Ramos (cell line): ENCODE measurements around the gene MRNIP.

Experiments
- in situ Hi-C: fragments of 300-500 bp; cut with MboI; formaldehyde crosslinking; loops from one replicate; pipeline ENCODE4 v1.14.3; 2022; ENCODE audit warnings: low sequenced_read_pairs; ENCODE audit not compliant: unreplicated experiment

Gene MRNIP

DNA sequence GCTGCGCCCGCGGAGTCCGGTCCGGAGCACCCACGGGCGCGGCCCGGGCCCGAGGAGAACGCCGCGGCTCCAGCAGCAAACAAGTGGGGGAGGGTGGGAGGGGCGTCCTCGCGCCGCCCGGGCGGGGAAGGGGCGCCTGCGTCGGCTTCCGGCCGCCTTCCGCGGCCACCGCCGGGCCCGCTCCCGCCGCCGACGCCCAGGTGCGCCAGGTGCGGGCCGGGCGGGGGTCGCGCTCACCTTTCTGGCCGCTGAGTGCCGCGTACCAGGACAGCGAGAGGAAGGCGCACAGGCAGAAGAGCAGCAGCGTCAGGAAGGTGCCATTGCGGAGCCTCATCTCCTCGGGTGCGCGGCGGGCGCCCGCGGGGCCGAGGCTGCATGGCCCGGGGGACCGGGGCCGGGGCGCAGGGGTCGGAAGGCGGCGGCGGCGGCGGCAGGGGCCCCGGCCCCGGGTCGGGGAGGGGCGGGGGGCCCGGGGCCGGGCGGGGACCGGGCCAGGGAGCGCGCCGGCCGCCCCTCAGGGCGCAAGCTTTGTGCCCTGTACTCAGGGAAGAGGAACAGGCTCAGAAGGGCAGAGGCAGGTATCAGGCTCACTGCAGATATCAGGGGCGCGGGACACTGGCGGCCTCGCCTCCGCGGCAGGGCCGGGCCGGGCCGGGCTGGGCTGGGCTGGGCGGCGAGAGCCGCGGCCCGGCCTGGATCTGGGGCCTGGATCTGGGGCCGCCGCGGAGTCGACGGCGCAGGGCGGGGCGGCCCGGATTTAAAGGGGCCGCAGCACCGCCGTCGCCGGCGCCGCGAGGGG is 52.2 kb downstream of the MRNIP start, which contains the start of gene MGAT4B:
MGAT4B (minus strand) TSS at position 617 of the 799 bp plus-strand sequence; CDS start at position 334, 283 bp downstream.
- in situ Hi-C loops = no loop called here

DNA sequence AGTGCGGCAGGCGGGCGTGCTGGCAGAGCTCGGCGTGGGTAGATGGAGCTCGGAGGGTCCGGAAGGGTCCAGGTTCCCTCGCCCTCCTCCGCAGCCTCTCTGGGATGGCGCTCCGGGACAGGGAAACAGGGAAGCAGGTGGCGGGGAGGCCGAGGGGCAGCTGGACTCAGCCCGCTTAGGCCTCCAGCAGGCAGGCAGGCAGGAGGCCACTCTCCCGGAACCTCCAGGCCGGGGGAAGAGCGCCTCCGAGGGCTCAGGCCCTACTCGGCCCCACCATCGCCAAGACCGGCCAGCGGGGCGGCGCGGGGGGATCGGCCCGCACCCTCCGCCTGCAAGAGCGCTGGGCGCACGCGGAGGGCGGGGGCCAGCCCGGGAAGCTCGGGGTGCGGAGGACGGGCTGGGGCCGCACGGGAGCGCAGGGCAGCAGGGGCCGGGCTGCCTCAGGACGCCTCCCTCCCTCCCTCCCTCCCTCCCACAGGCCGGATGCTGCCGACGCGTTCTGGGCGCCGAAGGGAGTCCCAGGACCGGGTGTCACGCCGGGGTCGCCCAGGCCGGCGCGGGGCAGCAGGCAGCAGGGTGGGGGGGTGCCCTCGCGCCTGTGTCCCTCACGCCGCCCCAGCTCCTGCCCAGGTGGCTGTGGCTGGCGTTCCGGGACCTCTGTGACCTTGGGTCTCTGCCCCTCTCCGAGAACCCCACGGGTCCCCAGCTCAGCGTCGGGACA is 52.9 kb downstream of the MRNIP start:
- in situ Hi-C loops = no loop called here

- in situ Hi-C loops = no loop called here
Observed at GRCh38 chr5:179805070-179805528, 53.5 kb downstream of the MRNIP start.

GRCh38 chr5:179804555-179804947 is 54.1 kb downstream of the MRNIP start:
- in situ Hi-C loops = no loop called here

GRCh38 chr5:179803651-179804554 is 54.7 kb downstream of the MRNIP start:
- in situ Hi-C loops = no loop called here

DNA sequence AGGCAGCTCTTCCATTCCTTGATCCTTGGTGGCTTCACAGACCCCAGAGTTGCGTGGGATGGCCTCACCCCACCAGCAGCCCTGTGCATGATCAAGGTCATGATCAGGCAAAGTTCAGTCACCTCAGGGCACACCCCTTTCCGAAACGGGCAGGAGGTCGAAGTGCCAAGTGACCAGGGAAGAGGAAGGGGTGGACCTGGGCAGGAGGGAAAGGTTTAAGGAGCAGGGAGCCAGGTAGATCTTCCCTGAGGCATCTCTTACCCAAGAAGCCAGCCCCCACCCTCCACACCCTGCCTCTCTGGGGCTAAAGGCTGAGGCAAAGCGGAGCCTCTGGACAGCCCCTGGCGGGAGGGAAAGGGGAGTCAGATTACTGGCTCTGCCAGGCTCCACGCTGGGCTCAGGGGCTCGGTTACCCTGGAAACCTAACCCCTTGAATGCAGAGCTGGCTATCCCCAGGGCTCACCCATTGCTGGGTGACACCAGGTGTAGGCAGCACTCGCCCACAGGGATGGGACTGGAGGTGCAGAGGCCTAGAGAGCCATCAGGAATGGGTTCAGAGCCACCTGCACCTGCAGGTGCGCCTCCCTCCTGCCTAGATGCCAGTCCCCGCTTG is 55.6 kb downstream of the MRNIP start:
- in situ Hi-C loops = no loop called here

DNA sequence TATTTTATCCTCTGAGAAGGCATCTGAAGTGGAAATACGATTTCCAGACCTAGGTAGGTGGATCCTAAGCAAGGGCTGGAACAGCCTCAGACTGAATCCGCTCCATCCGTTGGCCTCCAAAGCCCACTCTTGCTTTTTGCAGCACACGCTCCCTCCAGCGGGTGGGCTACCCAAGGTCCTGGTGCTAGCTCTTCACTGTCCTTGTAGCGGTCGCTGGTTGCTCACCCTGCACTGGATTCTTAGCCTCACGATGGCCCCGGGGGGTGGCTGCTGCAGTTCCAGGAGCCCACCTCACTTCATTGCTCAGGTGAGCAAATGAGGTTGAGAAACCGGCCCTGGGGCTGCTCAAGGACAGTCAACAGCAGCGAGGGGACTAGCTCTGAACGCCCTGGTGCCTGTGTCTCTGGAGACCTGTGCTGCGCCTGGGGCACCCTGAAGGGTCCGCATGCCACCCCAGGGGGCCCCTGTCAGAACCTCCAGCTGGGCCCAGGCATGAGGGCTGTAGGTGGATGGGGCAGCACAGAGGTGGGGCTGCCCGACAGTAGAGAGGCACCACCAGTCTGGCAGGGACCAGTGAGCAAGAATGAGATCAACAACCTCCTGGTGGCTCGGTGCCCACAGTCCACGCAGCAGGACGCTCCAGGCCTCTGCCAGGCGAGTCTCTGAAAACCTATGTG is 56.3 kb downstream of the MRNIP start:
- in situ Hi-C loops = no loop called here

- in situ Hi-C loops = no loop called here
Observed at GRCh38 chr5:179801304-179802206, 57.1 kb downstream of the MRNIP start.

DNA sequence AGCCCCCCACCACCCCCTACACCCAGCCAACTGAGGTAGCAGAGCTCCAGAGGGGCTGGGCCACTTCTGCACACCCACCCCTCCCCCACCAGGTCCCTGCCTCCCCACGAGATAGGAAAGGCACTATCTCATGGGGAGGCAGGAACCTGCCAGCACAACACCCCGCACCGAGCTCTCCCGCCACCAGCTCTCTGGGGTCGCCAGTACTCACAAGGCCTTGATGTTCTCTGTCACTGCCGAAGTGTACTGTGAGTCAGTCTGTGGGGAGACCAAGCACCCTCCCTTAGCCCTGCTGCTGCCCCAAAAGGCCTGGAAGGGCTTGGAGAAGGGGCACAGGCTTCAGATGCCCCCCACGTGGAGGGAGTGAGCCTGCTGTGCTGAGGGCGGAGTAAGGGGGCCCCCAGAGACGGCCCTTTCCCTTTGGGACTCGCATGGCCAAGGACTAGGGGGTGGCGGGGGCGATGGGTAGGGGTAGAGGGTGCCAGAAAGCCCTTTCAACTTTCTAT is 57.9 kb downstream of the MRNIP start:
- in situ Hi-C loops = no loop called here

- in situ Hi-C loops = no loop called here
Observed at GRCh38 chr5:179800071-179800695, 58.4 kb downstream of the MRNIP start.

DNA sequence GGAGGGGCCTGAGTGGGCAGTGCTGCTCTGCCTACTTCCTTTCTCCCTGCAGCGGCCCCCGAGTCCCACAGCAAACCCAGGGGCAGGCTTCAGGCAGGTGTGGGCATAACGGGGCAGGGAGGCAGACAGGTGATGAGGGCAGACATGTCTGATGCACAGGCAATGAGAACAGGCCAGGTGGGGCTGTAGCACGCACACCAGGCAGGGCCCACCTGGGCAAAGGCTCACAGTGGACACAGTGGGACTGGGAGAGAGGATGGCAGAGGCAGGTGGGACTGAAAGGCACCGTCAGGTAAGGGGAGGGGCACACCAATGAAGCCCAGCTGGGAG is 59.0 kb downstream of the MRNIP start:
- in situ Hi-C loops = loop anchor here (10.0 kb wide), 1 partner anchor 285 kb away; no protein-coding TSS in a partner anchor

DNA sequence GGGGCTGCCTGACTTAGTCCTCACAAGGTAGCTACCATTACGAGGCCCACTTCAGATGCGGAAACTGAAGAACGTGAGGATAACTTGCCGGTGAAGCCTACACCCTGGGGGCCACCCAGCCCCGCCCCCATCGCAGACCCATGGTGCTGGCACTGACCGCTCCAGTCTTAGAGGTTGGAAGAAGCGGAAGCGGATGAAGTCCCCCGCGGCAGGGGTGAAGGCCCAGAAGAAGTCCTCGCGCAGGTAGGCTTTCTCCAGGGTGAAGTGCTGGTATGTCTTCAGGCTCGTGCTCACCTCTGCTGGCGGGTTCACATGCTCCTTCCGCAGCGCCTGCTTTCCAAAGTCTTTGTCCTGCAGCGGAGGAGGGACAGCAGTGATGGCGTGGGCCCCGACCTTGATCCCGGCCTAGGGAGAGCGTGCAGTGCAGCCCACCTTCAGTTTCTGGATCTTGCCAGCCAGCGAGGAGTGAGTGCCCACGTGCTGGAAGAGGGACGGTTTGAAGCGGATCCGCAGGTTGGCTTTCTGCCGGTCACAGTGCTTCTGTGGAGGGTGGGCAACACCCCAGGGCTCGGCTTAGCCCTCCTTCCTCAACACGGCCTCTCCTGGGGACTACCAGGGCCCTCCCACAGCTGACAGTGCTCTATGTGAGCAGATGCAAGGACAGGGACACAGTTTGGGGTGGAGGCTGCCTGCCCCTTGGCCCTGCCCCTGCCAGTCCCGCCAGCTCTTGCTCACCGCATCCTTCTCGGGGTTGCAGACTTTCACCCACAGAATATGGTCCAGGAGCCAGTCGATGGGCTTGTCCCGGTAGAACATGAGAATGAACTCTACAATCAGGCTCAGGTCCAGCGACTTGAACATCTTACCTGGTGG is 59.6 kb downstream of the MRNIP start:
- in situ Hi-C loops = loop anchor here (10.0 kb wide), 1 partner anchor 286 kb away; no protein-coding TSS in a partner anchor

DNA sequence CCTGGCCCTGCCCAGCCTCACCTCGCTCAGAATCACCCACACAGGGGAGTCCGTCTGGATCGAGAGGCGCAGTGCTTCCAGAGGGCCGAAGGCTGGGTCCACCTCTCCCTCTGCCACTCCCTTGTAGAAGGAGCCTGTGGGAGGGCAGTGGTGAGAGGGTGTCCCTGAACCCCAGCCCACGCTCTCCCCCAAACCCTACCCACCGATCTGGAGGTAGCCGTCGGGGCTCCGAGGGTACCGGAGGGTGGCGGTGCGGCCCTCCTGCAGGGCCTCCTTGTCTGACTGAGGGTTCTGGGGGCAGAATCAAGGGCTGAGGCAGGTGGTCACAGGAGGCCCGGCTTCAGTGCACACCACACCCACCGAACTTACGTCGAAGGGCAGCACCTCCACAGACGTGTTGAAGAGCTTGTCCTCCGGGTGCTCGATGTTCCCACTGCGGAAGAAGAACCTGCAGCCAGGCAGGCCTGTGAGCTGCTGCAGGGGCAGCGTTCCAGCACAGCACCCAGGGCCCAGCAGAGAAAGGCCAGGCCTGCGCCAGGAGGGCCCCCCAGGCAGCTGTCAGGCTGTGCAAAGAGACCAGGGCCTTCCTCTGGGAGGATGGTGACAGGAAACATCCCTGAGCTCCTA is 60.4 kb downstream of the MRNIP start:
- in situ Hi-C loops = loop anchor here (10.0 kb wide), 1 partner anchor 287 kb away; no protein-coding TSS in a partner anchor

DNA sequence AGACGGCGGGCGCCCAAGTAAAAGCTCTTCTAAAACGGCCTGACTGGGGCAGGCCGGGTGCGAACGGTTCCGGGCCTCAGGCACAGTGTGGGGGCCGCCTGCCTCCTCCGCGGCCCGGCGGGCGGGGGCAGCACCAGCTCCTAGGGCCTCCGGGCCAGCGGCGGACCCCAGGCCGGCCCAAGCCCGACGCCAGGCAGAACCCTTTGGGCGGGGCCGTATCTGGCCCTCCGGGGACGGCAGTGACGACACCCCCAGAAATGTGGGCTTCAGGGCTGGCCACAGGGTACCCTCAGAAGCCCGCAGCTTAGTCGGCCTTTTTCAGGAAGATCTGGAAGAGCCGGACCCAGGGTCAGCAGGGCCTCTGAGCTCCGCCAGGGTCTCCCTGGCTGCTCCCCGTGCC is 60.9 kb downstream of the MRNIP start:
- in situ Hi-C loops = loop anchor here (10.0 kb wide), 1 partner anchor 287 kb away; no protein-coding TSS in a partner anchor

DNA sequence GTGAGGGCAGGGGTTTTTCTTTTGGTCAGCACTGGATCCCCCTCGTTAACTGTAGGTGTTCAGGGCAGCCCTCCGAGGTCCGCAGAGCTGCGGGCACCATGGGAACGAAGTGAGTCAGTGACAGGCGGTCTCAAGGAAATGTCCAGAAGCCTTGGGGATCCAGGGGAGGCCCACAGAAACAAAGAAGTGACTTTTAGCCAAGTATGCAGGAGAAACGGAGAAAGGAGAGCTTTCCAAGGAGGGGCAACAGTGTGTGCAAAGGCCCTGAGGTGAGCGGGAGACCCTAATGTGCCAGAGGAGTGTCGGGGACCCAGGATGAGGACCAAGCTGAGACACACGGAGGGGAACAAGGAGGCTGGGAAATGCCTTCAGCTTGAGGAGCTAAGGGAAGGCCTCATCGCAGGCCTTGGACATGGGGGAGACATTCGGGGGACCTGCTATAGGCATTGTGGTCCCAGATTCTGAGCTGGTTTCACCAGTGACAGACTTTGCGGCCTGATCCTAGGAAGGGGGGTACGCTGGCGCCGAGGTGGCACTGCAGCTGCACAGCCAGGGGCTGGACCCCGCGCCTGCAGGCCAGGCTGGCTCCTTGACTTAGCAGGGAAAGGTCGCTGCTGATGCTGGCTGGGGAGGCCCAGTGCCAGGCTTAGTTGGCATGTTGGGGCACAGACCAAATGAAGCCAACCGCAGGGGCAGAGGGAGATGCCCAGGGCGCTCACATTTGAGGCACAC is 61.6 kb downstream of the MRNIP start:
- in situ Hi-C loops = loop anchor here (10.0 kb wide), 1 partner anchor 288 kb away; no protein-coding TSS in a partner anchor
